ENCODE results near the gene VSIG10.
A peak's percentile ranks its signal among the peaks of the same experiment; 100 is the strongest.
"Not testable (repeated sequence)": the region's sequence is repeated elsewhere in the genome, so short reads cannot be mapped to it uniquely, and the experiment has no call there.

VSIG10 gene

GRCh38 chr12:118103601-118104382 lies at the start of gene VSIG10:
TSS of gene VSIG10 (minus strand) at chr12:118104011. CDS start at chr12:118103671, 340 bp downstream.
- DNase-seq = peak; percentile 94

DNA sequence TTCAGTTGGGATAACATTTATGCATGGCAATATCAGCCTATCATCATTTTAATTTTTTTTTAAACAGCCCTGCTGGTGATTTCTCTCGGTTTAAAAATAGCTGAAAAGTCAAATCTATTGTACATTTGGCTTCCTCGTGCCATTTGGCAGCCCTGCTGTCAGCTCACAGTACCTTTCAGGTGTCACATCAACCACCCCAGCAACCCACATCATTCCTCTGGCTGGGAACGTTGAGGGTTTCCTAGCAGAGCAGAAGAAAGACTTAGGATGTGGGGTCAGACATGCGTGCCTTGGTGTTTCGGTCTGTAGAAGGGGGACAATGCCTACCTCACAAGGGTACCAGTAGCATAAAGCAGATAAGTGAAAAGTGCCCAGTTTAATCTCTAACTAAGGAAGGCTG lies 47.9 kb upstream of the VSIG10 start:
- DNase-seq = no peak

- DNase-seq = peak; percentile 53
These were observed 46.8 kb upstream of the VSIG10 start for GRCh38 chr12:118150625-118151024.

DNA sequence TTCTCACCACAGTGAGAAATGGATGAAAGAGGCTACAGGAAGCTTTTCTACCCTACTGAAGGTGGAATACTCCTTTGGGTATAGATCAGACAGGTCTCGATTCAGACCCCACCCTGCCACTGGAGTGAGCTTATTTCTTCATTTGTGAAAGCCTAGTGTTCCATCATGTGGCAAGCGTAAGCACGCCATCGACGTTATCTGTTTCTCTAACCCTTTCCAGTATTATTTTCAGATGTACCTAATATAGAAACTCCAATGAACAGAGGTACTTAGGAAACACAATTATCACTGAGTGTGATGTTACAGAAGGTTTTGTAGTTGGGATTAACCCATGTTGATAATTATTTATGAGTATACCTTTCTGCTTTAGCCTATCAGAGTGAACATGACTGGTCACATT lies 44.5 kb upstream of the VSIG10 start:
- DNase-seq = no peak

GRCh38 chr12:118145798-118146156 lies 42.0 kb upstream of the VSIG10 start:
- DNase-seq = peak; percentile 37

GRCh38 chr12:118145113-118145797 lies 41.4 kb upstream of the VSIG10 start:
- DNase-seq = peak; percentile 24

GRCh38 chr12:118144499-118144898 lies 40.7 kb upstream of the VSIG10 start:
- DNase-seq = peak; percentile 43

DNA sequence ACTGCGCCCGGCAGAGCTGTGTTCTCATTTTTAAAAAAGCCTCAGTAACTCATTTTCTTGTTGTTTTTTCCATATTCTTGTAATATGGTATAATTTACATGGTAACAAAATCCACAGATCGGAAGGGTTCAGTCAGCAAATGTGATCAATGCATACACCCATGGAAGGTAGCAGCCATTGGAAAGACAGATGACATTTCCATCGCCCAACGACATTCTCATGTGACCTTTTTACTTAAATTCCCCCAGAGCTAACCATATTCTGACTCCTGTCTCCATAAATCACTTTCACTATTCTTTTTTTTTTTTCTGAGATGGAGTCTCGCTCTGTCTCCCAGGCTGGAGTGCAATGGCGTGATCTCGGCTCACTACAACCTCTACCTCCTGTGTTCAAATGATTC lies 37.0 kb upstream of the VSIG10 start:
- DNase-seq = no peak

GRCh38 chr12:118137148-118137678 lies 33.4 kb upstream of the VSIG10 start:
- no peak for DNase-seq

DNA sequence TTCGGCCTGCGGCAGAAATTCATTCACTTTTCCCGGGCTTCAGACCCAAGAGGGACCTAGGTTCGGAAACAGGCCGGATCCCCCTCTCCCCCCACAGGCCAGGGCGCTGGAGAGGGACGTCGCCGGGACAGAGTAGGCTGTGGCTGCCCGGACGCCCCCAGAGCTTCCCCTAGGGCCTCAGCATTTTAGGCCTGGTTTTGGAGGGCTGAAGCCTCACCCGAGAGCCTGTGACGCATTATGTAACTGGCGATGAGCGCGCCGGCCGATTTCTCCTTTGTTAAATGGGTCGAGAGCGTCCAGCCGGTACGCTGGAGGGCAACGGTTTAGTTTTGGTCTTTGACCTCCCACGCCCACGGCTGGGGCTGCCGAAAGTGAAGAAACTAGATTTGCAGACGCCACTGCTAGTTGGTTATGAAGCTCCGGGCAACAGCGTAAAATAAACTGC lies 32.8 kb upstream of the VSIG10 start:
- DNase-seq = peak; percentile 78

- DNase-seq = peak; percentile 97
These were observed 32.2 kb upstream of the VSIG10 start, which contains the start of gene PEBP1 for GRCh38 chr12:118135788-118136558. TSS of gene PEBP1 (plus strand) at chr12:118136124. CDS start at chr12:118136210, 86 bp downstream.

DNA sequence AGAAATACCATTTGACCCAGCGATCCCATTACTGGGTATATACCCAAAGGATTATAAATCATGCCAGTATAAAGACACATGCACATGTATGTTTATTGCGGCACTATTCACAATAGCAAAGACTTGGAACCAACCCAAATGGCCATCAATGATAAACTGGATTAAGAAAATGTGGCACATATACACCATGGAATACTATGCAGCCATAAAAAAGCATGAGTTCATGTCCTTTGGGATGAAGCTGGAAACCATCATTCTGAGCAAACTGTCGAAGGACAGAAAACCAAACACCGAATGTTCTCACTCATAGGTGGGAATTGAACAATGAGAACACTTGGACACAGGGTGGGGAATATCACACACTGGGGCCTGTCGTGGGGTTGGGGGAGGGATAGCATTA lies 25.6 kb upstream of the VSIG10 start:
- DNase-seq = not testable (repeated sequence)

DNA sequence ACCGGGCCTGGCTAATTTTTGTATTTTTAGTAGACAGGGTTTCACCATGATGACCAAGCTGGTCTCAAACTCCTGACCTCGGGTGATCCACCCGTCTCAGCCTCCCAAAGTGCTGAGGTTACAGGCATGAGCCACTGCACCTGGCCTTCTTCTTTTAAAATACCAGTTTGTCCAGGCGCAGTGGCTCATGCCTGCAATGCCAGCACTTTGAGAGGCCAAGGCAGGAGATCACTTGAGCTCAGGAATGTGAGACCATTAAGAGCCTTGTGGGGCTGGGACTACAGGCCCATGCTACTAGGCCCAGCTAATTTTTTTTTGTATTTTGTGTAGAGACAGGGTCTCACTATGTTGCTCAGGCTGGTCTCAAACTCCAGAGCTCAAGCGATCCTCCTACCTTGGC lies 24.1 kb upstream of the VSIG10 start:
- DNase-seq = peak; percentile 73

DNA sequence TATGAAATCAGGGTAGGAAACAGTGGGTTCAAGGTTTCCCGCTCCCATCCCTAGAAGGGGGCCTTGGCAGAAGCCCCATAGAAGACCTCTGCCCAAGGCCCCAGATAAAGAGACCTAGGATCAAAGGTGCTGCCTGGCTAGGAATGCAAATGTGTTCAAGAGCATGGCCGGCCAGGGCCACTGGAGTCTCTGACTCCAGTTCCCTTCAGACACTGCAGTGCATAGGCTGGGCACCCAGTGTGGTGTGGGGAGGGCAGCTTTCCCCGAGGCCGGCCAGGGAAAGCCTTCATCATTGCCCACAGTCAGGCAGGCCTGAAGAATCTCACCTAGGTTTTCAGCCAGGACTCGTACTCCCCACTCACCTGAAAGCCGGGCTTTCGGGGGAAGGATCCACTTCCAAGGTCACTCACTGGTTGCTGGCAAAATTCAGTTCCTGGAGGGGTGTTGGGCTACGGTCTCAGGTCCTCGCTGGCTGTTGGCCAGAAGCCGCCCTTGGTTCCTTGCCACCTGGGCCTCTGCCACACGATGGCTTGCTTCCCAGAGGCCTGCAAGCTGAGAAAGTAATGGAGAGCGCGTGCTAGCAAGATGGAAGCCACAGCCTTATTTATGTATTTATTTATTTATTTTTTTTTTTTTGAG lies 22.4 kb upstream of the VSIG10 start:
- no peak for DNase-seq

DNA sequence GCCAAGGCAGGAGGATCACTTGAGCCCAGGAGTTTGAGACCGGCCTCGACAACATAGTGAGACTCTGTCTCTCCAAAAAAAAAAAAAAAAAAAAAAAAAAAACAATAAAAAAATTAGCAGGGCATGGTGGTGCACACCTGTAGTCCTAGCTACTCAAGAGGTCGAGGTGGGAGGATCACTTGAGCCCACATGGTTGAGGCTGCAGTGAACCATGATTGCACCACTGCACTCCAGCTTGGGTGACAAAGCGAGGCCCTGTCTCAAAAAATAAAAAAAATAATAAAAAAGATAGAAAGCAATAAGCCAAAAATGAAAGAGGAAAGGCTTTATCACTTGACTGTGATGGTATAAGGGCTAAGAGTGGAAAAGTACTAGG lies 21.9 kb upstream of the VSIG10 start:
- no peak for DNase-seq

- no peak for DNase-seq
These were observed 20.6 kb upstream of the VSIG10 start for GRCh38 chr12:118124333-118124874.

- no peak for DNase-seq
These were observed 18.5 kb upstream of the VSIG10 start for GRCh38 chr12:118122264-118122663.

DNA sequence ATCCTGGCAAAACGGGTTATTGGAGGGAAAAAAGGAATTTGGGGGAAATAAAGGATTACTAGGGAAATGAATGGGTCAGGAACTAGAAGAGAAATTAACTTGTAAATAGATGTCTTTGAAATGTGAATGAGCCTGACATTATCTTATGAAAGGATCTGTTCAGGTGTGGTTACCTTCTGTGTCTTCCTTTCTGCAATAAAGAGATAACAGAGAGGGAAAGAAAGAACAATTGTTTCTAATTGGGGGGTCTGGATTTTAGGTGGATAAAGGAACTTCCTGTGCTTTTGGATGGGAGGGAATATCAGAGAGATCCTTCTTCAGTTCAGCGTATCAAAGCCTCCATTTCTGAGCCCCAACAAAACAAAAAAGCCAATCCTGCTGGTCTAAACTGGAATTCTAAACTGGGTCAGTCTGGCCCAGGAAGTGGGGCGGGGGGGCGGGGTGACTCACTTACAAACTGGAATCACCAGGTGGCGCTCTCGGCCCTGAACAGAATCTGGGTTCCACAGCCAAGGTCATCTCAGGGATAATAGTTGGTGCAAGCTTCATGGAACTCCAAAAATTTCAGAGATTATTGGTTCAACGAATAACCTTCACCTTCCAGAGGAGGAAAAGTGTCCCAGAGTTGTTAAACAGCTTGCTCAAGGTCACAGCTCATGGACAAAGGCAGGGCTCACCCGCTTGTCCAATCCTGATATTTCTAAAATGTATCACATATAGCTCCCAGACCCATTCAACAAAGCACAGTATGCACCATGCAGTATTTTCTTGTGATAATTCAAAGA lies 17.0 kb upstream of the VSIG10 start:
- peak; percentile 95 for DNase-seq

DNA sequence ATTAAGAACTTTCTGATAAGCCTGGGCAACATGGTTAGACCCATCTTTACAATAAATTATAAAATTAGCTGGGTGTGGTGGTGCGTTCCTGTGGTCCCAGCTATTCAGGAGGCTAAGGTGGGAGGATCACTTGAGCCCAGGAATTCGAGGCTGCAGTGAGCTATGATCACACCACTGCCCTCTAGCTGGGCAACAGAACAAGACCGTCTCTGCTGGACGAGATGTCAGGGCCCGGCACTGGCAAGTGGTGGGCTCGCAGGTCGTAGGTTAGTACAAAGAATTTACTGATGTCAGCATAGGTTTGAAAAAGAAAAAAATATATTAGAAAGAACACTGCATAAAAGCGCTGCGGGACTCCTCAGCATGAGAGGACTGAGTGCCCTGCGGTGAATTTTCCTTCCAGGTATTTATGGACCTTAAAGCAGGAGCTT lies 15.7 kb upstream of the VSIG10 start:
- peak; percentile 68 for DNase-seq

GRCh38 chr12:118109088-118109487 lies 5.3 kb upstream of the VSIG10 start:
- no peak for DNase-seq

- DNase-seq = no peak
These were observed 3.9 kb upstream of the VSIG10 start for GRCh38 chr12:118107694-118108093.

DNA sequence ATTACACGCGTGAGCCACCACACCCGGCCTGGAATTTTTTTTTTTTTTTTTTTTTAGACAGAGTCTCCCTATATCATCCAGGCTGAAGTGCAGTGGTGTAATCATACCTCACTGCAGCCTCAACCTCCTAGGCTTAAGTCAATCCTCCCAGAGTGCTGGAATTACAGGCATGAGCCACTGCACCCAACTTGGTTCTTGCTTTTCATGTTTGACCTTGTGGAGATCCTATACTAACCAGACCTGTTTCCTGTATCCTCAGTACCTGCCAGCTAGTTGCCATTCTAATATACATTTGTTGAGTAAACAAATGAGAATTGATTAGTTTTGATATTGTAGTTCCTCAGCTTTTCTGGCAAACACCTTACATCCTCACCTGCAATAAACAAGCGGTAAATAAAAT lies 3.2 kb upstream of the VSIG10 start:
- peak; percentile 66 for DNase-seq
